Pancreas (tissue), 10 donors: ENCODE data around the gene DGKI. TPM values are rescaled to one million over a fixed set of nuclear protein-coding genes. Genes with fewer than 3 reads are reported as not detected.

Source experiments
- ATAC-seq, 4 donors: fragments of 200-7000 bp; cut with Tn5 transposase; one replicate each; pipeline versions ENCODE4 v1.8.0 to v1.9.1; 2020; ENCODE audit warnings: mild to moderate bottlenecking in 4 of 4, moderate library complexity in 4 of 4
- DNase-seq, 6 donors: peaks; one replicate each; pipeline ENCODE4 v3.0.0-alpha.2; 2020
- FAIRE-seq: peaks from 2 replicates; lab custom pipeline; 2012; peaks lifted over from hg19 to GRCh38; lab: Jason Lieb, UNC
- H3K27ac ChIP-seq, 4 donors: fragments of 200-600 bp; sonication (generic); 1 replicate in 3 of 4; 2 replicates in 1 of 4; pipeline versions ENCODE4 v1.5.0 to v1.8.0; 2020
- H3K27me3 ChIP-seq, 4 donors: fragments of 200-600 bp; one replicate each; pipeline ENCODE4 v1.8.0; 2021
- H3K36me3 ChIP-seq, 3 donors: fragments of 200-600 bp; sonication (generic) in 1 of 3; one replicate each; pipeline versions ENCODE4 v1.5.0 to v1.8.0; 2020 to 2021
- H3K4me1 ChIP-seq, 3 donors: fragments of 200-600 bp; one replicate each; pipeline ENCODE4 v1.8.0; 2021
- H3K4me3 ChIP-seq, 4 donors: fragments of 200-600 bp; sonication (generic) in 2 of 4; one replicate each; pipeline versions ENCODE4 v1.5.0 to v1.8.0; 2020 to 2021
- H3K9me3 ChIP-seq, 4 donors: fragments of 200-600 bp; one replicate each; pipeline ENCODE4 v1.8.0; 2021
- WGBS, 2 donors: extraction: QIAGEN DNeasy Blood & Tissue Kit; methylation state at CpG; one replicate each; pipeline ENCODE4 v1.1.7; 2013; 5-methylcytosine and 5-hydroxymethylcytosine counted together
- intact Hi-C, 3 donors: fragments of 100-400 bp; cut with DNase I; formaldehyde crosslinking; loops; one replicate each; pipeline versions ENCODE4 v1.11.1 to v1.14.2; 2022
- polyA plus RNA-seq, 2 donors: library from polyadenylated mRNA; stranded (reverse); fragments of 200-250 nt; gene quantifications; one replicate each; pipeline ENCODE4 v1.2.3, GENCODE V29; 2013
- total RNA-seq, 6 donors: library from RNA; stranded (reverse); fragmentation: NEBNext Ultra II Directional in 4 of 6; extraction: Animal tissue kit (Norgen Biotek cat#: 25700) in 4 of 6; gene quantifications; one replicate each; pipeline versions ENCODE4 v1.2.1 to v1.2.4, GENCODE V29; 2021 to 2023
- TF ChIP-seq, protein P1 (sequence below), 4 donors: fragments of 200-600 bp; sonication (generic) in 3 of 4; IDR thresholded peaks; one replicate each; pipeline versions ENCODE4 v1.5.0 to v1.8.0; 2021; ENCODE audit warnings: antibody characterized with exemption in 4 of 4
- donor health status: healthy with polysubstance abuse.
- donor health status: DM: no; HTN: no; CAD: no; lungs with moderate emphysema.
- donor health status: DM: no; HTN: no; CAD: no.
- donor health status: control.
- donor health status: control.
- donor health status: Bipolar disorder and iron deficiency.
- donor health status: DM: yes; HTN: yes; CAD: no.
- donor health status: DM: no; HTN: no; CAD: no.
- donor health status: DM: no; HTN: no; CAD: no.
- donor health status: DM: yes; HTN: yes; CAD: no.

DGKI gene
- total and polyA plus RNA-seq, 8 donors, result 0.04 to 0.81 (median 0.15) TPM

- TF ChIP-seq, protein P1, sequence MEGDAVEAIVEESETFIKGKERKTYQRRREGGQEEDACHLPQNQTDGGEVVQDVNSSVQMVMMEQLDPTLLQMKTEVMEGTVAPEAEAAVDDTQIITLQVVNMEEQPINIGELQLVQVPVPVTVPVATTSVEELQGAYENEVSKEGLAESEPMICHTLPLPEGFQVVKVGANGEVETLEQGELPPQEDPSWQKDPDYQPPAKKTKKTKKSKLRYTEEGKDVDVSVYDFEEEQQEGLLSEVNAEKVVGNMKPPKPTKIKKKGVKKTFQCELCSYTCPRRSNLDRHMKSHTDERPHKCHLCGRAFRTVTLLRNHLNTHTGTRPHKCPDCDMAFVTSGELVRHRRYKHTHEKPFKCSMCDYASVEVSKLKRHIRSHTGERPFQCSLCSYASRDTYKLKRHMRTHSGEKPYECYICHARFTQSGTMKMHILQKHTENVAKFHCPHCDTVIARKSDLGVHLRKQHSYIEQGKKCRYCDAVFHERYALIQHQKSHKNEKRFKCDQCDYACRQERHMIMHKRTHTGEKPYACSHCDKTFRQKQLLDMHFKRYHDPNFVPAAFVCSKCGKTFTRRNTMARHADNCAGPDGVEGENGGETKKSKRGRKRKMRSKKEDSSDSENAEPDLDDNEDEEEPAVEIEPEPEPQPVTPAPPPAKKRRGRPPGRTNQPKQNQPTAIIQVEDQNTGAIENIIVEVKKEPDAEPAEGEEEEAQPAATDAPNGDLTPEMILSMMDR (IDR thresholded peaks at IDR 0.05), result no peak
- DNase-seq, result no peak
- 76 to 78% methylated on average over 15 of the region's 15 CpGs for WGBS, 2 donors
- Histone ChIP-seq H3K27me3 (peaks cover 0 to 4% (median 0%) of the 10 kb centered on the region in 4 donors), H3K4me3 (no peak overlapping the region), H3K4me1 (no peaks in the 10 kb centered on the region), H3K9me3 (no peaks in the 10 kb centered on the region), H3K36me3 (no peaks in the 10 kb centered on the region), H3K27ac (no peak overlapping the region)
- ATAC-seq, result no peak
- no peak for FAIRE-seq
- intact Hi-C loops, result no loop called here
Measured at GRCh38 chr7:137590756-137591305, 255.9 kb downstream of the DGKI start.

DNA sequence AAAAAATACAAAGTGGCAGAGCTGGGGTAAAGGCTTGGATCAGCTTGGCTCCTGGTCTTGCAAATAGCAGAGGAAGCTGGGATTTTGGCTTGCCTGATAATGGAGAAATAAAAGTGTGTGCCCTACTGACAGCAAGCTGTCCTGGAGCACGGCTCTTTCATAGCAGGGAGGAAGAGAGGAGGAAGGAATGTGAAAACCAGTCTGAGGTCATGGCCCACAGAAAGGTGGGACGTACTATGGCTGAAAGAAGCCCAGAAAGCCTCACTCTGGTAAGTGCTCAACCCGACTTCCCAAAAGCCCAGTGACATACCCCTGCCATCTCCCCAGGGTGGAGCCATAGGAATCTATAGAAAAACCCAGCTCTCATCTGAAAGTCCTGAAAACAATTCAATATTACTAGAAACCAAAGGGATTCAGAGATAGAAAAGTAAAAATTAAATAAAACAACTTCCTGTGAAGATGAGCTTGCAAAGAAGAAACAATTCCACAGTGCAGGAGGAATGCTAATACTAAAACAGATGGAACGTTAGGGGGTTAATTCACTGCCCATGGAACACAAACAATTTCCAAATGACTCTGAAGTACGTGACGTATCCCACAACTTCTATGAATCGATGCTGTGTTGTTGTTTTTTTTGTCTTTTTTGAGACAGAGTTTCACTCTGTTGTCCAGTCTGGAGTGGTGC lies 256.6 kb downstream of the DGKI start:
- Histone ChIP-seq H3K27me3 (peaks cover 0 to 4% (median 0%) of the 10 kb centered on the region in 4 donors), H3K9me3 (no peaks in the 10 kb centered on the region), H3K36me3 (no peaks in the 10 kb centered on the region), H3K4me1 (no peaks in the 10 kb centered on the region), H3K4me3 (no peak overlapping the region), H3K27ac (no peak overlapping the region)
- intact Hi-C loops, result no loop called here
- TF ChIP-seq, protein P1 (IDR thresholded peaks at IDR 0.05), result no peak
- no peak for ATAC-seq
- no peak for DNase-seq
- FAIRE-seq, result no peak
- 57 to 60% methylated on average over 7 of the region's 7 CpGs for WGBS, 2 donors

DNA sequence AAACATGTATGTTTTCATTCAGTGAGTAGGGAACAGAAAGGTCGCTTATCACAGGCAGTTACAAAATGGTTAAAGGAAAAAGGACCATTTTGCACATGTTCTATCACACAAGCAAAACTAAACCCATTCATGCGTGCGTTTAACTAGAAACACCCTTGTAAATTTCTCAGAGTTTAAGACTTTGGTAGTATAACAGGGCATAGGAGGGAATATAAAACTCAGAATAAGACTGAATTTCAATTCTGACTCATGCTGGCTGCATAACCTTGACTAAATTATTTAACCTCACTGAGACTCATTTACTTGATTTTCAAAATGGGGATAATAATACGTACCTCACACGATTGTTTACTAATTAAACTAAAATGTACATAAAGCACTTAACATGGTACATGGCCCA lies 259.4 kb downstream of the DGKI start:
- H3K27ac ChIP-seq, result no peak overlapping the region
- WGBS, 2 donors, result 75 to 82% methylated on average over 5 of the region's 5 CpGs
- no peaks in the 10 kb centered on the region for H3K9me3 ChIP-seq
- no peaks in the 10 kb centered on the region for H3K4me1 ChIP-seq
- no peak for FAIRE-seq
- peaks cover 0 to 4% (median 0%) of the 10 kb centered on the region in 4 donors for H3K27me3 ChIP-seq
- no peaks in the 10 kb centered on the region for H3K36me3 ChIP-seq
- no peak overlapping the region for H3K4me3 ChIP-seq
- intact Hi-C loops, result no loop called here
- TF ChIP-seq, protein P1 (IDR thresholded peaks at IDR 0.05), result no peak
- no peak for ATAC-seq
- DNase-seq, result no peak

DNA sequence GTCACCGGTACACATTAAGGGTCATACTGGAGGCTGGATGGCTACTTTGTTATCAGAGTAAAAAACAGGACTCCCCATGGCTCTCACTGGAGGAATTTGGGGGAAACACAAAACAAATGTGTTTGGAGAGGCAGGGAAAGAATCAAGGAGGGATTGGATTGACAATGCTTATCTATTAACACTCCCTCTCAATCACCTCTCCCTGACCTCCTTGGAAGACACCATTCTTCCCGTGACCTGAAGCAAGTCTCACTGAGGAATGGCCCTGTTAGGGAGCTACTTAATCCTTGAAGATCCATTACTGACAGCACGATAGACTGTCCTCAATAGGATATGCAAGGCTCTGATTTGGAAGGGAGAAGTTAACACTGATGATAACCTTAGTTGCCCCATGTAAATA lies 261.2 kb downstream of the DGKI start:
- FAIRE-seq, result no peak
- DNase-seq, result no peak
- Histone ChIP-seq H3K4me1 (no peaks in the 10 kb centered on the region), H3K9me3 (no peaks in the 10 kb centered on the region), H3K27ac (no peak overlapping the region), H3K4me3 (no peak overlapping the region), H3K36me3 (no peaks in the 10 kb centered on the region), H3K27me3 (peaks cover 0 to 4% (median 0%) of the 10 kb centered on the region in 4 donors)
- intact Hi-C loops, result no loop called here
- 34 to 38% methylated on average over 3 of the region's 3 CpGs for WGBS, 2 donors
- TF ChIP-seq, protein P1 (IDR thresholded peaks at IDR 0.05), result no peak
- ATAC-seq, result no peak

- ATAC-seq, result no peak
Measured at GRCh38 chr7:137583172-137583571, 263.6 kb downstream of the DGKI start.

More at GRCh38 chr7:137583172-137583571, 263.6 kb downstream of the DGKI start:
- Histone ChIP-seq H3K9me3 (no peaks in the 10 kb centered on the region), H3K27ac (no peak overlapping the region), H3K4me1 (no peaks in the 10 kb centered on the region), H3K27me3 (peaks cover 0 to 4% (median 0%) of the 10 kb centered on the region in 4 donors), H3K4me3 (no peak overlapping the region), H3K36me3 (no peaks in the 10 kb centered on the region)
- TF ChIP-seq, protein P1 (IDR thresholded peaks at IDR 0.05), result no peak
- intact Hi-C loops, result no loop called here
- FAIRE-seq, result no peak
- 68 to 80% methylated on average over 1 of the region's 1 CpG for WGBS, 2 donors
- DNase-seq, result no peak
